SHP77 (cell line): ENCODE data around the gene CFHR1.

ENCODE experiments used
- DNase-seq, 2 experiments: peaks; one replicate each; lab custom pipeline; 2025; lab: John Stamatoyannopoulos, UW

Gene CFHR1

DNA sequence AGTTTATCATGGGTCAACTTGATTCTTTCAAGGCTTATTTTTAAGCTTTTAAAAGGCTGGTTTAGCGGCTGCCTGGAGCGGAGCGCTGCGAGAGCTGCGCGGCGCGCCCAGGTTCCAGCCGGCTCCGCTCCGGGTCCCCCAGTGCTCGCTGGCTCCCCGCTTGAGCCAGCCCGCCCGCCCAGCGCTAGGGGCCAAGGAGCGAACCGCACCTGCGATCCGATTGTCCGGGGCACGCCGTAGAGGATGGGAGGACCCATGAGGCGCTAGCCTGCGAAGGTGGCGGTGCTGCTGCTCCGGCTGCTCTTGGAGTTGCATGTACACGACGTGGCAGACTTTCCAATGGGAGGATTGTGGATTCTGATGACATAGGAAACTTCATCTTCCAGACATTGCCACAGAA is 58.4 kb downstream of the CFHR1 start:
- no peak for DNase-seq
